Endodermal cell (in vitro differentiated cells): Measurements from ENCODE around the gene TRPV6. TPM values are rescaled to one million over a fixed set of nuclear protein-coding genes. Genes with fewer than 3 reads are reported as not detected.

ENCODE experiments used
- DNase-seq: peaks from one replicate; pipeline ENCODE4 v3.0.0-alpha.2; 2017
- H3K27ac ChIP-seq: 2 replicates; pipeline ENCODE4 v1.5.1; 2013; ENCODE audit warnings: mild to moderate bottlenecking, low read depth, low read length, moderate library complexity
- H3K27me3 ChIP-seq: 2 replicates; pipeline ENCODE4 v1.6.1; 2013; ENCODE audit warnings: mild to moderate bottlenecking, low read length, moderate library complexity; ENCODE audit not compliant: insufficient read depth, control insufficient read depth, poor library complexity, severe bottlenecking
- H3K36me3 ChIP-seq: 2 replicates; pipeline ENCODE4 v1.7.0; 2013; ENCODE audit warnings: mild to moderate bottlenecking, low read length, moderate library complexity; ENCODE audit not compliant: control insufficient read depth, insufficient read depth
- H3K4me1 ChIP-seq: one replicate; pipeline ENCODE4 v1.7.0; 2013; ENCODE audit warnings: low read length; ENCODE audit not compliant: control insufficient read depth, insufficient read depth
- H3K4me3 ChIP-seq: 2 replicates; pipeline ENCODE4 v1.5.1; 2013; ENCODE audit warnings: mild to moderate bottlenecking, low read length, moderate library complexity
- H3K9ac ChIP-seq: 2 replicates; pipeline ENCODE4 v1.6.1; 2013; ENCODE audit warnings: mild to moderate bottlenecking, low read length, moderate library complexity; ENCODE audit not compliant: poor library complexity, severe bottlenecking; ENCODE audit errors: extremely low read depth
- H3K9me3 ChIP-seq: 2 replicates; pipeline ENCODE4 v1.6.1; 2013; ENCODE audit warnings: mild to moderate bottlenecking, low read length, moderate library complexity; ENCODE audit not compliant: control insufficient read depth
- H3K27ac Mint-ChIP-seq: 2 replicates; pipeline ENCODE4 v1.8.0; 2020; ENCODE audit warnings: mixed read lengths
- H3K27me3 Mint-ChIP-seq: 2 replicates; pipeline ENCODE4 v1.8.0; 2021; ENCODE audit warnings: mild to moderate bottlenecking, mixed read lengths; ENCODE audit not compliant: insufficient read depth
- H3K36me3 Mint-ChIP-seq: 2 replicates; pipeline ENCODE4 v1.8.0; 2020; ENCODE audit warnings: low read depth, mixed read lengths
- H3K4me1 Mint-ChIP-seq: 2 replicates; pipeline ENCODE4 v1.8.0; 2020; ENCODE audit warnings: mixed read lengths
- H3K4me3 Mint-ChIP-seq: 2 replicates; pipeline ENCODE4 v1.8.0; 2020; ENCODE audit warnings: mild to moderate bottlenecking, moderate library complexity, mixed read lengths
- H3K9me3 Mint-ChIP-seq: 2 replicates; pipeline ENCODE4 v1.8.0; 2020; ENCODE audit warnings: mild to moderate bottlenecking, mixed read lengths
- CTCF ChIP-seq: fragments of 200-600 bp; sonication (generic); conservative IDR thresholded peaks from 2 replicates; pipeline ENCODE4 v1.5.0; 2021; ENCODE audit warnings: antibody characterized with exemption, mild to moderate bottlenecking
- WGBS, 2 experiments: methylation state at CpG; one replicate each; pipeline versions ENCODE4 v1.1.5 to v1.1.7; 2013; ENCODE audit warnings: missing lambda C conversion rate in 2 of 2, mixed read lengths in 1 of 2; ENCODE audit not compliant: insufficient coverage in 1 of 2, insufficient read length in 1 of 2; 5-methylcytosine and 5-hydroxymethylcytosine counted together
- total RNA-seq, 2 donors: library from RNA; stranded (reverse); fragmentation: NEBNext Ultra II Directional in 1 of 2; extraction: Animal tissue kit (Norgen Biotek cat#: 25700) in 1 of 2; gene quantifications; 2 replicates in 1 of 2; 3 replicates in 1 of 2; pipeline ENCODE4 v1.2.1, GENCODE V29; 2021

Gene TRPV6
- total RNA-seq, 2 donors from 2014 or later, result 2.7 to 4.1 TPM

GRCh38 chr7:142827951-142828500 lies 57.5 kb downstream of the TRPV6 start:
- no peaks in the 10 kb centered on the region for H3K27me3 ChIP-seq
- no peak overlapping the region for H3K9ac ChIP-seq
- 93% methylated on average over 1 of the region's 1 CpG; no CpG with 5 or more reads in 1 of the 2 experiments for WGBS, 2 experiments
- no peaks in the 10 kb centered on the region for H3K36me3 Mint-ChIP-seq
- H3K27ac ChIP-seq, result no peak overlapping the region
- no peaks in the 10 kb centered on the region for H3K4me1 ChIP-seq
- H3K9me3 ChIP-seq, result peaks cover 32% of the 10 kb centered on the region
- H3K27me3 Mint-ChIP-seq, result peaks cover 5% of the 10 kb centered on the region
- H3K9me3 Mint-ChIP-seq, result peaks cover 24% of the 10 kb centered on the region
- H3K27ac Mint-ChIP-seq, result no peak overlapping the region
- DNase-seq, result no peak
- no peak overlapping the region for H3K4me3 ChIP-seq
- H3K36me3 ChIP-seq, result no peaks in the 10 kb centered on the region
- H3K4me1 Mint-ChIP-seq, result peaks cover 24% of the 10 kb centered on the region
- no peak overlapping the region for H3K4me3 Mint-ChIP-seq
- no peak for TF ChIP-seq CTCF

- WGBS, 2 experiments, result no CpG with 5 or more reads among the region's 1 CpG
- Mint-ChIP-seq H3K27ac (no peak overlapping the region), H3K27me3 (no peaks in the 10 kb centered on the region), H3K9me3 (peaks cover 34% of the 10 kb centered on the region), H3K36me3 (no peaks in the 10 kb centered on the region), H3K4me1 (peaks cover 8% of the 10 kb centered on the region), H3K4me3 (no peak overlapping the region)
- H3K4me3 ChIP-seq, result no peak overlapping the region
- no peak overlapping the region for H3K9ac ChIP-seq
- H3K4me1 ChIP-seq, result no peaks in the 10 kb centered on the region
- no peaks in the 10 kb centered on the region for H3K36me3 ChIP-seq
- no peak for DNase-seq
- H3K27me3 ChIP-seq, result no peaks in the 10 kb centered on the region
- peaks cover 45% of the 10 kb centered on the region for H3K9me3 ChIP-seq
- H3K27ac ChIP-seq, result no peak overlapping the region
- TF ChIP-seq CTCF, result no peak
Observed at GRCh38 chr7:142822714-142823113, 62.8 kb downstream of the TRPV6 start.

Other genes with a start within 250 kb of the TRPV6 start
- 1 to 10 TPM; 4.4 to 8.8 TPM for gene PRSS1, start 136.3 kb downstream of the TRPV6 start, total RNA-seq
- 1 to 10 TPM; 4.8 to 9.9 TPM for gene PRSS2, start 114.8 kb downstream of the TRPV6 start, total RNA-seq
- gene EPHB6, start 30.7 kb downstream of the TRPV6 start, total RNA-seq, result 10 to 100 TPM; 33.2 to 36.9 TPM
- gene TRPV5, start 48.0 kb upstream of the TRPV6 start, total RNA-seq, result under 1 TPM; 0.15 to 0.22 TPM
- gene LLCFC1, start 53.7 kb upstream of the TRPV6 start, total RNA-seq, result not detected
- 10 to 100 TPM; 79.4 to 86.0 TPM for gene KEL, start 76.6 kb upstream of the TRPV6 start, total RNA-seq
- gene OR9A2, start 141.4 kb upstream of the TRPV6 start, total RNA-seq, result not detected
- gene OR6V1, start 166.6 kb upstream of the TRPV6 start, total RNA-seq, result not detected
- gene PIP, start 246.3 kb upstream of the TRPV6 start, total RNA-seq, result not detected